Daoy (cell line): ENCODE results near the gene PRSS1. TPM values are rescaled to one million over a fixed set of nuclear protein-coding genes. Genes with fewer than 3 reads are reported as not detected.

ENCODE experiments used
- DNase-seq: peaks from one replicate; pipeline ENCODE4 v3.0.0-alpha.2; 2015; ENCODE audit warnings: low read depth
- total RNA-seq: library from RNA; depleted of rRNA; stranded (reverse); fragments of >200 nt; shearing (Covaris generic); gene quantifications from 2 replicates; pipeline ENCODE4 v1.2.3, GENCODE V29; 2014; rRNA removed

The PRSS1 gene
- total RNA-seq, 1 experiment from 2014 or later: not detected

DNA sequence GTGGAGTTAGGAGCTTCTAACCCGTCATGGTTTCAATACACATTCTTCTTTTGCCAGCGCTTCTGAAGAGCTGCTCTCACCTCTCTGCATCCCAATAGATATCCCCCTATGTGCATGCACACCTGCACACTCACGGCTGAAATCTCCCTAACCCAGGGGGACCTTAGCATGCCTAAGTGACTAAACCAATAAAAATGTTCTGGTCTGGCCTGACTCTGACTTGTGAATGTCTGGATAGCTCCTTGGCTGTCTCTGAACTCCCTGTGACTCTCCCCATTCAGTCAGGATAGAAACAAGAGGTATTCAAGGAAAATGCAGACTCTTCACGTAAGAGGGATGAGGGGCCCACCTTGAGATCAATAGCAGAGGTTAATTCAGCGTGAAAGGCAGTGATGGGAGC is 43.9 kb downstream of the PRSS1 start:
- no peak for DNase-seq

DNA sequence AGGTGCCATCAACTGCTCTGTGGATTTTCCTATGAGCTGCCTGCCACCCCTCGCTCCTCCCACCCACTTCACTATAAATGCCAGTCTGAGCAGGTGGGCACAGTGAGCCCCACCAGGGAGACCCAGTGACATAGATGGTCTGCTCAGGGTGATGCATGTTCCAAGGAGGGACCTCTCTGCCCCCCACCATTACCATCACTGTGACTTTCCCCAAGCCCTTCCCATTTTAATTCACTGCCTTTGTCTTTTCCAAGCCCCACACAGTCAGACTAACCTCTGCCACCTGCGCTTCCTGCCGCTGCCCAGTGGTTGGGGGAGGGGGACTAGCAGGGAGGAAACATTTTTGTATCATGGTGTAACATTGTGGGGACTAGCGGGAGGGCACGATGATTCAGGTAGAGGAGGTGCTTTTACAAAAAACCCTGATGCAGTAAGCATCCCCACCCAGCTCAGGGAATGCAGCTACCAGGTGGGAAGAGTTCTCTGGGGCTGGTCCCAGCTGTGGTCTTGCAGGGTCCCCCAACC is 46.1 kb downstream of the PRSS1 start:
- peak; percentile 76 for DNase-seq

DNA sequence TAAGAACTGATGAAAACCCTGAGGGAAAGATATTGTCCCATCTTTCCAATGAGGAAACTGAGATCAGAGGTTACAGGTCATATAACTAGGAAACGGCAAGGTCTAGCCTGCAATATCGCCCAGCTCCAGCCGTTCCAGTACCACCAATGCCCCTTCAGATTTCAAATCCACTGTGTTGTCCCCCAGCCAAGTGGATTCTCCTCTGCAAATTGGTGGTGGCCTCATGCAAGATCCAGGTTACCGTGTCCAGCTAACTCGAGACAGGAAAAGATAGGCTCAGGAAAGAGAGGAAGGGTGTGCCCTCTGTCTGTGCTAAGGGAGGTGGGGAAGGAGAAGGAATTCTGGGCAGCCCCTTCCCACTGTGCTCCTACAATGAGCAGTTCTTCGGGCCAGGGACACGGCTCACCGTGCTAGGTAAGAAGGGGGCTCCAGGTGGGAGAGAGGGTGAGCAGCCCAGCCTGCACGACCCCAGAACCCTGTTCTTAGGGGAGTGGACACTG is 46.8 kb downstream of the PRSS1 start:
- DNase-seq: no peak

- DNase-seq: peak; percentile 59
Observed at GRCh38 chr7:142796501-142797390, 47.5 kb downstream of the PRSS1 start.

GRCh38 chr7:142797391-142798377 is 48.4 kb downstream of the PRSS1 start:
- DNase-seq: peak; percentile 50

DNA sequence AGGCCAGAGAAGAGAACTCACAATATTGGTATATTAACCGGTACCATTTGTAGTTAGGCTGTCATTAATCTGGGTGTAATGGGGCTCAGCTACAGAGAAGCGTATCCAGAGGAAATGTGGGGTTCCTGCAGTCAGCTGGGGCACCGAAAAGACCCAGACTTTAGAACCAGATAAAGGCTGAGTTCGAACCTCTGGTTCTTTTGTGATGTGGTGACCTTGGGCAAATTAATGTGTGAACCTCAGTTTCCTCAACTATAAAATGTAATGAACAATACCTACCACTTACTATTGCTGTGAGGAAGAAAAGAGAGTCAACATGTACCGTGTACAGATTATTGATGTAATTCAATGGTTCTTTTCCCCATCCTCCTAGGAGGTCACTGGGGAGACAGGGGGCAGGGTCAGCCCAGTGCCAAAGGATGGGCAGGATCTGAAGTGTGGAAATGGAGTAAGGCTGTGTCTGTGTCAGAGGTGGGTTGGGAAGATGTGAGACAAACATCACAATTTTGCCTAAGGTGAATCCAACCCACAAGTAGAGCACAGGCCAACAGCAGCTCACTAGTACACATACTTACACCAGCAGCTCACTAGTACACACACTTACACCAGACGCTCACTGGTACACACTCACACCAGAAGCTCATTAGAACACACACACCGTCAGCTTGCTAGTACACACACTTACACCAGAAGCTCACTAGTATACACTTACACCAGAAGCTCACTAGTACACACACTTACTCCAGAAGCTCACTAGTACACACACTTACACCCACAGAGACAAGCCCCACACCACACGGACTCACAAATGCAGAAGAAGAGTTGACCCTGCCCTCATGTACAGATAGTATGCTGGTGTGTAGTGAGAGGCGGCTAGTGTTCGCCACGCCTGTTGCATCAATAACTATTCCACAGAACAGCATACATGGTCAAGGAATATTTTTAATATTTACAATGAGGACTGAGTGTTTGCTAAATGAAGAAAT is 49.5 kb downstream of the PRSS1 start:
- no peak for DNase-seq

GRCh38 chr7:142799437-142799835 is 50.2 kb downstream of the PRSS1 start:
- no peak for DNase-seq

DNA sequence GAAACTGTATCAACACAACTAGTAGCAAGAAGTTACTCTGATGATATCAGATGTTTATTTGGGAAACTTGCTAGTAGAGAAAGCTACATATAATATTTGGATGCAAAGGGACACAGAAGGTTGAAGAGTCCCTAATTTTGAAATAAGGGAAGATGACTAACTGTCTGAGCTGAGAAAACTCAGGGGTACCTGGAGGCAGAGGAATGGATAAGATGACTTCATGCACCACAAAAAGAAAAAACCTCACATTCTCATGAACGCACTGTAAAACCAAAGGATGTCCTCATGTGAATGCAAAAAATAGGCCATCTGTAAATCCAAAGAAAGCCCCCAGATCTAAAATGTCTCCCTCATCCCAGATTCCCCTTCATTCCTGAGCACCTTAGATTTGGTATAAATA is 50.8 kb downstream of the PRSS1 start:
- peak; percentile 52 for DNase-seq

GRCh38 chr7:142800699-142801260 is 51.5 kb downstream of the PRSS1 start:
- DNase-seq: peak; percentile 2

GRCh38 chr7:142801601-142802295 is 52.5 kb downstream of the PRSS1 start:
- peak; percentile 2 for DNase-seq

DNA sequence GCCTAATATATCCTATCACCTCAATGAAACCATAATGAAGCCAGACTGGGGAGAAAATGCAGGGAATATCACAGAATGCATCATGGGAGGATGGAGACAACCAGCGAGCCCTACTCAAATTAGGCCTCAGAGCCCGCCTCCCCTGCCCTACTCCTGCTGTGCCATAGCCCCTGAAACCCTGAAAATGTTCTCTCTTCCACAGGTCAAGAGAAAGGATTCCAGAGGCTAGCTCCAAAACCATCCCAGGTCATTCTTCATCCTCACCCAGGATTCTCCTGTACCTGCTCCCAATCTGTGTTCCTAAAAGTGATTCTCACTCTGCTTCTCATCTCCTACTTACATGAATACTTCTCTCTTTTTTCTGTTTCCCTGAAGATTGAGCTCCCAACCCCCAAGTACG is 53.0 kb downstream of the PRSS1 start:
- DNase-seq: no peak

Other genes starting within 250 kb of the PRSS1 start
- not detected in 2 replicates for gene PRSS2, start 21.5 kb downstream of the PRSS1 start, total RNA-seq
- gene EPHB6, start 105.6 kb downstream of the PRSS1 start, total RNA-seq: 12.9 and 20.4 TPM in 2 replicates
- gene TRPV6, start 136.3 kb downstream of the PRSS1 start, total RNA-seq: not detected in 2 replicates
- 0.06 TPM in 1 of 2 replicates, not detected in the other for gene TRPV5, start 184.3 kb downstream of the PRSS1 start, total RNA-seq
- not detected in 2 replicates for gene LLCFC1, start 190.0 kb downstream of the PRSS1 start, total RNA-seq
- gene KEL, start 212.9 kb downstream of the PRSS1 start, total RNA-seq: 0.36 TPM in 1 of 2 replicates, not detected in the other